Measurements from ENCODE around the gene C14orf180. TPM values are rescaled to one million over a fixed set of nuclear protein-coding genes. Genes with fewer than 3 reads are reported as not detected.

Gene C14orf180
- total RNA-seq, 1 experiment from 2014 or later, result not detected

DNA sequence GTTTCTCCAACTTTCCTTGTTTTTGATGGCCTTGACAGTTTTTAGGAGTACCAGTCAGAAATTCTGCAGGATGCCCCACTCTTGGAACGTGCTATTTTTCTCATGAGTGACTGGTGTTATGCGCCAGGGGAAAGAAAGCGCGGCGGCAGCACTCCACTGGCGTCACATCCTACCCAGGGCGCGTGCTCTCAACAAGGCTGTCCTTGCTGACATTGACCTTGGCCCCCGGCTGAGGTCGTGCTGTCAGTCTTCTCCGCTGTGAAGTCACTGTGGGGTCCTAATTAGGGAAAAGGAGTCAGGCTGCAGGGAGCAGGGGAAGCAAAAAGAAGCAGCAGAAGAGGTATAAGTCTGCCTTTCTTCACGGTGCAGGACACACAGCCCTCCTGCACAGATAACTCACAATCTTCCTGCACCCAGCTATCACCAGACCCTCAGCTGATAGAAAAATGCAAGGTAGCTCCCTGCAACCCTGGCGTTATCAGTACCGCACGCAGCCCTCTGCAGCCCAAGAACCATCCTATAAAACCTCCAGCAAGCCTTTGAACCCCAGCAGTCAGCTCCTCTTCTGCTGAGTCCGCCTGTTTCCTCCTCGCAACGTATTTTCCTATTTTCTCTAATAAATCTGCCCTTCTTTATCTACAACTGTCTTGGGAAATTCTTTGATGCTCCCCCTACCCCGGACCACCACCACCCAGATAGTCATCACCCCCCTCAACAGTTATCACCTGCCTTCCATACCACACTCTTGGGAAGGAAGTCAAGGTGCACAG is 48.0 kb upstream of the C14orf180 start:
- Histone ChIP-seq H3K4me3 (ENCODE audit: low read depth in 2 of 2, low read length in 2 of 2) (no peak overlapping the region), H3K27ac (ENCODE audit: low read length) (no peak overlapping the region), H3K27me3 (ENCODE audit: control insufficient read depth, insufficient read depth, low read length) (peaks cover 3% of the 10 kb centered on the region; the same call in 1 of the 2 replicates), H3K9me3 (ENCODE audit: control insufficient read depth, insufficient read depth, low read depth, low read length) (no peaks in the 10 kb centered on the region), H3K36me3 (ENCODE audit: control insufficient read depth, insufficient read depth, low read length) (no peaks in the 10 kb centered on the region), H3K4me1 (ENCODE audit: control insufficient read depth, insufficient read depth, low read length) (no peaks in the 10 kb centered on the region)
- in situ Hi-C loops (cut with HindIII; ENCODE audit: low pct_unique_long_range_greater_than_20kb, low sequenced_read_pairs) (no loop called here), intact Hi-C loops (cut with micrococcal nuclease; ENCODE audit: unreplicated experiment) (no loop called here)
- DNase-seq (ENCODE audit: low read depth, low spot score) (no peak), ATAC-seq (no peak)
- ChIA-PET CTCF (no interaction called here), POLR2A (no interaction called here)
- BruUV-seq (replicated peaks), result no TSS peak
- no peak for TF ChIP-seq TCF7L2 (IDR thresholded peaks at IDR 0.05; ENCODE audit: low read depth, low read length)
- TF ChIP-seq SIN3A (IDR thresholded peaks at IDR 0.05; ENCODE audit: borderline replicate concordance, insufficient read depth, low read depth, low read length), result no peak
- TF ChIP-seq, protein P1, sequence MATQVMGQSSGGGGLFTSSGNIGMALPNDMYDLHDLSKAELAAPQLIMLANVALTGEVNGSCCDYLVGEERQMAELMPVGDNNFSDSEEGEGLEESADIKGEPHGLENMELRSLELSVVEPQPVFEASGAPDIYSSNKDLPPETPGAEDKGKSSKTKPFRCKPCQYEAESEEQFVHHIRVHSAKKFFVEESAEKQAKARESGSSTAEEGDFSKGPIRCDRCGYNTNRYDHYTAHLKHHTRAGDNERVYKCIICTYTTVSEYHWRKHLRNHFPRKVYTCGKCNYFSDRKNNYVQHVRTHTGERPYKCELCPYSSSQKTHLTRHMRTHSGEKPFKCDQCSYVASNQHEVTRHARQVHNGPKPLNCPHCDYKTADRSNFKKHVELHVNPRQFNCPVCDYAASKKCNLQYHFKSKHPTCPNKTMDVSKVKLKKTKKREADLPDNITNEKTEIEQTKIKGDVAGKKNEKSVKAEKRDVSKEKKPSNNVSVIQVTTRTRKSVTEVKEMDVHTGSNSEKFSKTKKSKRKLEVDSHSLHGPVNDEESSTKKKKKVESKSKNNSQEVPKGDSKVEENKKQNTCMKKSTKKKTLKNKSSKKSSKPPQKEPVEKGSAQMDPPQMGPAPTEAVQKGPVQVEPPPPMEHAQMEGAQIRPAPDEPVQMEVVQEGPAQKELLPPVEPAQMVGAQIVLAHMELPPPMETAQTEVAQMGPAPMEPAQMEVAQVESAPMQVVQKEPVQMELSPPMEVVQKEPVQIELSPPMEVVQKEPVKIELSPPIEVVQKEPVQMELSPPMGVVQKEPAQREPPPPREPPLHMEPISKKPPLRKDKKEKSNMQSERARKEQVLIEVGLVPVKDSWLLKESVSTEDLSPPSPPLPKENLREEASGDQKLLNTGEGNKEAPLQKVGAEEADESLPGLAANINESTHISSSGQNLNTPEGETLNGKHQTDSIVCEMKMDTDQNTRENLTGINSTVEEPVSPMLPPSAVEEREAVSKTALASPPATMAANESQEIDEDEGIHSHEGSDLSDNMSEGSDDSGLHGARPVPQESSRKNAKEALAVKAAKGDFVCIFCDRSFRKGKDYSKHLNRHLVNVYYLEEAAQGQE (IDR thresholded peaks at IDR 0.05; ENCODE audit: insufficient read depth in 1 of 2, low read depth in 2 of 2, low read length in 1 of 2), result no peak
- TF ChIP-seq, protein P2, sequence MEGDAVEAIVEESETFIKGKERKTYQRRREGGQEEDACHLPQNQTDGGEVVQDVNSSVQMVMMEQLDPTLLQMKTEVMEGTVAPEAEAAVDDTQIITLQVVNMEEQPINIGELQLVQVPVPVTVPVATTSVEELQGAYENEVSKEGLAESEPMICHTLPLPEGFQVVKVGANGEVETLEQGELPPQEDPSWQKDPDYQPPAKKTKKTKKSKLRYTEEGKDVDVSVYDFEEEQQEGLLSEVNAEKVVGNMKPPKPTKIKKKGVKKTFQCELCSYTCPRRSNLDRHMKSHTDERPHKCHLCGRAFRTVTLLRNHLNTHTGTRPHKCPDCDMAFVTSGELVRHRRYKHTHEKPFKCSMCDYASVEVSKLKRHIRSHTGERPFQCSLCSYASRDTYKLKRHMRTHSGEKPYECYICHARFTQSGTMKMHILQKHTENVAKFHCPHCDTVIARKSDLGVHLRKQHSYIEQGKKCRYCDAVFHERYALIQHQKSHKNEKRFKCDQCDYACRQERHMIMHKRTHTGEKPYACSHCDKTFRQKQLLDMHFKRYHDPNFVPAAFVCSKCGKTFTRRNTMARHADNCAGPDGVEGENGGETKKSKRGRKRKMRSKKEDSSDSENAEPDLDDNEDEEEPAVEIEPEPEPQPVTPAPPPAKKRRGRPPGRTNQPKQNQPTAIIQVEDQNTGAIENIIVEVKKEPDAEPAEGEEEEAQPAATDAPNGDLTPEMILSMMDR (IDR thresholded peaks at IDR 0.05), result no peak
- TF ChIP-seq POLR2AphosphoS5 (IDR thresholded peaks at IDR 0.05; ENCODE audit: low read depth, low read length), result no peak

DNA sequence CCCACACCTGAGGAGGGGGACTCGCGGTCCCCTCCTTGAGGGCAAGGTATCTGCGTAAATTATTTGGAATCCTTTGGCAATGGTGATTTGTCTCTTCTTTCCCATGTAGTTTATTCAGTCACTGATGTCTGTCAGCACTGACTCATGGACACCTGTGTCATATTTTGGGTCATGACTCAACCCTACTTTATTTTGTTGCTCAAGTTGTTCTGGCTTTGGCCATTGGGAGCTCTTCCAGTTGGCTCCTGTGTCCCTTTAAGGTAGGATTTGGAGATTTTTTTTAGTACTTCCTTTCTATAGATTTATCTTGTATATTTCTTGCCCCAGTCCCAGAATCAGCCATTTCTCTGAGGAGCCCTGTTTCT is 47.4 kb upstream of the C14orf180 start:
- in situ Hi-C loops (cut with HindIII; ENCODE audit: low pct_unique_long_range_greater_than_20kb, low sequenced_read_pairs) (no loop called here), intact Hi-C loops (cut with micrococcal nuclease; ENCODE audit: unreplicated experiment) (no loop called here)
- ATAC-seq (no peak), DNase-seq (ENCODE audit: low read depth, low spot score) (no peak)
- no peaks in the 10 kb centered on the region for H3K36me3 ChIP-seq (ENCODE audit: control insufficient read depth, insufficient read depth, low read length)
- no peak overlapping the region for H3K27ac ChIP-seq (ENCODE audit: low read length)
- no peaks in the 10 kb centered on the region for H3K4me1 ChIP-seq (ENCODE audit: control insufficient read depth, insufficient read depth, low read length)
- no TSS peak for BruUV-seq (replicated peaks)
- TF ChIP-seq TCF7L2 (IDR thresholded peaks at IDR 0.05; ENCODE audit: low read depth, low read length) (no peak), POLR2AphosphoS5 (IDR thresholded peaks at IDR 0.05; ENCODE audit: low read depth, low read length) (no peak), SIN3A (IDR thresholded peaks at IDR 0.05; ENCODE audit: borderline replicate concordance, insufficient read depth, low read depth, low read length) (no peak)
- TF ChIP-seq, protein P2 (IDR thresholded peaks at IDR 0.05), result no peak
- TF ChIP-seq, protein P1 (IDR thresholded peaks at IDR 0.05; ENCODE audit: insufficient read depth in 1 of 2, low read depth in 2 of 2, low read length in 1 of 2), result no peak
- H3K4me3 ChIP-seq (ENCODE audit: low read depth in 2 of 2, low read length in 2 of 2), result no peak overlapping the region
- ChIA-PET POLR2A (no interaction called here), CTCF (no interaction called here)
- H3K9me3 ChIP-seq (ENCODE audit: control insufficient read depth, insufficient read depth, low read depth, low read length), result no peaks in the 10 kb centered on the region
- H3K27me3 ChIP-seq (ENCODE audit: control insufficient read depth, insufficient read depth, low read length), result peaks cover 3% of the 10 kb centered on the region; the same call in 1 of the 2 replicates
